Muscle of back (tissue), 11 donors: ENCODE results near the gene SIL1. TPM values are rescaled to one million over a fixed set of nuclear protein-coding genes. Genes with fewer than 3 reads are reported as not detected.
"Not testable (repeated sequence)": the region's sequence is repeated elsewhere in the genome, so short reads cannot be mapped to it uniquely, and the experiment has no call there.

Experiments
- DNase-seq, 3 donors: peaks; one replicate each; pipeline versions ENCODE4 v3.0.0 to v3.0.0-alpha.2; 2013
- polyA plus RNA-seq, 10 donors: library from polyadenylated mRNA; unstranded; fragments of 120-200 nt; gene quantifications; one replicate each; pipeline ENCODE4 v1.2.1, GENCODE V29; 2013; ENCODE audit not compliant: insufficient read length in 10 of 10

The SIL1 gene
- polyA plus RNA-seq, 10 donors: 21.2 to 33.5 (median 25.3) TPM

DNA sequence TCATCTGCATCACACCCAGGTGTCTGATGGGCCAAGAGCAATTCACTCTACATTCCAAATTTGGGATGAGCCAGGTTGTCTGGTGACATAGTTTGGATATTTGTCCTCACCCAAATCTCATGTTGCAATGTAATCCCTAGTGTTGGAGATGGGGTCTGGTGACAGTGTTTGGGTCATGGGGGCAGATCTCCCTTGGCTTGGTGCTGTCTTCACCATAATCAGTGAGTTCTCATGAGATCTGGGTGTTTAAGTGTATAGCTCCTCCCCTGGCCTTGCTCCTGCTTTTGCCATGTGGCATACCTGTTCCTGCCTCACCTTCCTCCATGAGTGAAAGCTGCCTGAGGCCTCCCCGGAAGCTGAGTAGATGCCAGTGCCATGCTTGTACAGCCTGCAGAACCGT is 7.4 kb upstream of the SIL1 start:
- no peak for DNase-seq

DNA sequence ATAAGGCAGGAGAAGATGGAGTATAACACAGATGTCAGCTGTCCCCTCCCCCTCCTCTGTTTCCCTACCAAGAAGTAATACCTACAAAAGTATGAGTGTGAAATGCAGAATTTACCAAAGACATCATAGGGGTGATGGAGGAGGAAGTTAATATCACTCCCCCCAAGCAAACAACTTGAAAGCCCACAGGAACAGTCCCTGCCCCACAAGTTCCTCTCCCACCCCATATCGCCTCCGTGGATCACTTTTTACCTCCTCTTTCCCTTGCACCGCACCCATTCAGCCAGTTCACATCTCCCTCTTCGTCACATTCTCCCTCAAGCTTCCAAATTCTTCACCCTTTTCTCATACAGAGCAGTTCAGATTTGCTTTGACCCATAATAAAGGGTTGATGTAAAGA is 7.0 kb upstream of the SIL1 start:
- no peak for DNase-seq

DNA sequence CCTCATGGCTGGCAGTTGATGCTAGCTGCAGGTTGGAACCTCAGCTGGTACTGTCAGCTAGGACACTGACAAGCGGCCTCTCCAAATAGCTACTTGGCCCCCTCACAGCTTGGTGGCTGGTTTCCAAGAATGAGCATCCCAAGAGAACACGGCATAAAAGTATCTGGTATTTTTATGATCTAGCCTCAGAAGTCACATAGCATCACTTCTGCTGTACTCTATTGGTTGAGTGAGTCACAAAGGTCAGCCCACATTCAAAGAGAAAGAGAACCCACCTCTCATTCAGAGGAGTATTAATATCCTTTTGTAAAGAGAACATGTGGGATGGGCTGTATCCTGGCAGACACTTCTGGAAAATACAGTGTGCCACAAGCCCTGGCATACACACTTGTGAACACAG is 6.0 kb upstream of the SIL1 start:
- DNase-seq: no peak

DNA sequence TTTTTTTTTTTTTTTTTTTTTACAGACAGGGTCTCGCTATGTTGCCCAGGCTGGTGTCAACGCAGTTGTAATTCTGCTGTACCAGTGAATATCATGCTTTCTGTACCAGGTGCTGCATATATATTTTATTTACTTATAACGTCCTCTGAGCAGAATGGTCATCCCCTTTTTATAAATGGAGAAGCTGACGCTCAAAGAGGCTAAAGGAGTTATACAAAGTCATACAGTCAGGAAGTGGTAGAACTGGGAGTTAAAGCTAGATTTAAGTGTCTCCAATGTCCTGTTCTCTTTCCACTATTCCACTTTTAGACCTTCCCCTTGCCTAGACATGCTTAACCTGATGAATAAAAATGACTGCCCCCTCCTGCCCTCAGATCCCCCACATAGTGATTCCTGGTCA is 1.2 kb upstream of the SIL1 start:
- DNase-seq: no peak

DNA sequence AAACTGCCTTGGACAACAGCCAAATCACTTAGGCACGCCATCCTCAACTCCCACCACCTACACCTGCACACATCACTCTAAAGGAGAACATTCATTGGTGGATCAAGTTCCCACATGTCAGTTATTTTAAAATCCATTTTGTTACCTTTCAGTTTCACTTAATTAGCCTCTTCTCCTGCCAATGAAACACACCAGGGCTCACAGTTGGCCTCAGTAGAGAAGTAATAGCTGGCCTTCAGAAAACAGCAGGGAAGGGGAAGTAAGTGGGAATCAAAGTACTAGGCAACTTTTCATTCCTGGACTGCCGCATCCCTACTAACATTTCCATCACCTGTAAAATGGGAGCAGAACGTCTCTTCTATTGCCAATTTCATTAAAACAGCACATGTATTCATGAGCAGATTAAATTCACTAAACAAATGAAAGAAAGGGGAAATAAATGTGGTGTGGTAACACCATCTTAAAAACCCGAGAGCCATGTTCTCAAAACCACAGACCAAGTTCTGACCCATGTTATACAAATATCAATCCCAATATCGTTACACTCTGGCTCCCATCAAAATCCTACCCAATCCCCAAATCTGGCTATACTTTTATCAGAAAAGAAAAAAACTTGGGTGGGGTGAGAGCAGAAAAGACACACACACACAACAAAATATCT is 1.7 kb downstream of the SIL1 start:
- no peak for DNase-seq

DNA sequence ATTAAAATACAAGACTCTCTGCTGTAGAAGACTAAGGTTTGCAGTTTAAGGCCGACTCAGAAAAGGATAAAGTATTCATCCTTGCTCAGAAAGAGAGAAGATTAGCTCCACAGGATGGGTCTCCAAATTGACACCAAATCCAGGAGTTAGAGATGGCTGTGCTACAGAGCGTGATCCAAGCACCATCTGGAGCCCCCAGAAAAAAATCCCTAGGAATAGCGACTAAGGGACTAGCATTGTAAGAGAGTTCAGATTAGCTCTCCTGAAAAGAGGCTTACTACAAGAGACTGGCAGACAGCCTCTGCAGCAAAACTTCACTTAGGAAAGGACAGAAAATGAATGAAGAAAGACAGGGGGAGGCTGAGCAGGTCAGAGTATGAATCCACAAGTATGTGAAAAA is 3.7 kb downstream of the SIL1 start:
- DNase-seq: no peak

DNA sequence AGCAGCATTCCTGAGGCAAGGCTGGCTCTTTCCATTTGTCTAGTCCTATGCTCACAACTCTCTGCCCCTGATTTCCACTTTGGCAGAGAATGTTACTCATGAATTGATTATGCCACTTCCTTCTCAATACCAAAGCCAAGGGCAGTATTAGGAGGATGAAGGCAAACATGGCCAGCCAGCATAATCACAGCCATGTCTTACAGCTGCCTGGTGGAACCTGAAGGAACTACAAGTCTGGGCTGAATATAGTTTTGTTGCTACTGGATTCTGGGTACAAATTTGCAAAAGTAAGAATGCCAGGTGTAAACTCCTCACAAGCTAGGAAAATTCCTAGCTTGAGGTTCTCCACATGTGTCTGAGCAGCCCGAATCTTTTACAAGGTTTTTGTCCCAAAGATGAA is 4.2 kb downstream of the SIL1 start:
- no peak for DNase-seq

DNA sequence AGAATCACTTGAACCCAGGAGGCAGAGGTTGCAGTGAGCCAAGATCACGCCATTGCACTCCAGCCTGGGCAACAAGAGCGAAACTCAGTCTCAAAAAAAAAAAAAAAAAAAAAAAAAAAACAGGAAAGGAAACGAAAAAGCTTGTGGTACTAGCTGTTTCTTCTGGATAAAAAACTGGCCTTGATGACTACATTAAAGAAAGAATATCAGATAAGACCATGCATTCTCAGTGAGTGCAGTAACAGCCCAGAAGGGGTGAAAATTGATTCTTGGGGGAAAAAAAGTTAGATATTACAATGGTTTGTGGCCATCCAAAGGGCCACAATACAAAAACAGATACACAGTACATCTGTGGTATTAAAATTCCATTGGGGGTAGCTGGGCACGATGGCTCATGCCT is 5.3 kb downstream of the SIL1 start:
- DNase-seq: not testable (repeated sequence)

DNA sequence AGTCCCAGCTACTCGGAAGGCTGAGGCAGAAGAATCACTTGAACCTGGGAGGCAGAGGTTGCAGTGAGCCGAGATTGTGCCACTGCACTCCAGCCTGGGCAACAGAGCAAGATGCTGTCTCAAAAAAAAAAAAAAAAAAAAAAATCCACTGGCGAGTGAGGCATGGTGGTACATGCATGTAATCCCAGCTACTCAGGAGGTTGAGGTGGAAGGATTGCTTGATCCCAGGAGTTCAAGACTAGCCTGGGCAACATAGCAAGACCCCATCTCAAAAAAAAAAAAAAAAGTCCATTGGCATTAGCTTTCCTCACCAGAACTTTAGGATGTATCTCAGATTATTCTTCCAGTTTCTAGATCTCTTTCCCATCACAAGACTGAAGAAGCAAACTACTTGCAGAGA is 6.2 kb downstream of the SIL1 start:
- DNase-seq: not testable (repeated sequence)

DNA sequence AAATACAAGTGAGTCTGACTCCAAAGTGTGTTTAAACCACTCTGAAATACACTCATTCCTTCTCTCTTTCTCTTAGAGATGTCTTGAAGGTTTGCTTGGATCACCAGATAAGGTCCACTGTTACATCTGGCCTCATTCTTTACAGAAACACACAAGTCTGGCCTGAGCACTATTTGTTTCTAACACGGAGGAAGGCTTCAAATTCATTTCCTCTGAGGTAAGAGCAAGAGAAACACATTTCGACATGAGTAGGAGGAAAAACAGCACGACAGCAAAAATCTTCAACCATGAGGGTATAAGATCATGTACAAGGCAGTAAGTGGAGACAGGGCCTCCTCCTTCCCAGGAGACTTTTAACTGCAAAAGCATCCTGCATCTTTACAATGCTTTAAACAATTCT is 8.0 kb downstream of the SIL1 start:
- DNase-seq: no peak

DNA sequence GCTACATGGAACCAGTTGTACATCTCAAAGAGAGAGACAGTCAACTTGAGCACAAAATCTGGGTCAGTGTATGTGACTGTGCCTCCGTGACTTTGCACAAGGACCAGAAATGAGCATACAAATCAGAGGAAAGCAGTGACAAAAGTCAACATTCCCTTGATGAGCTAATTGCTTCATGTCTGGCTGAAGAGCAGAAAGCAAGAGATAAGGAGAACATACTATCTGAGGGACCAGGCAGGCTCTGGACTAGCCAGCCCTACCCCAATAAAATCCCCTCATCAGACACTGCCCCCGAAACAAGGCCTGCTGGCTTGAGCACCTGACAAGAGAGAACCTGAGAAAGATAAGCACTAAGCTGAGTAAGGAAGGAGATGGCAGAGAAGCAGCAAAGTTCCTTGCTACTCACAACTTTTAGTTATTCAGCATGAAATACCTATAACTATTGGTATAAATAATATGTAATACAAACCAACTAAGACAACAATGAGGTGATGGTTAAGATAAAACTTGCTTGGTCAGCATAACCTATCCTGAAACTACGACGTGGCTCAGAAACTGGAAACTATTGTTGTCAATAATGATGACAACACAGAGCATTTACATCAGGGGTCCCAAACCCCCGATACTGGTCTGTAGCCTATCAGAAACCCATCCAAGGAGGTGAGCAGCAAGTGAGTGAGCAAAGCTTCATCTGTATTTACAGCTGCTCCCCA is 9.5 kb downstream of the SIL1 start:
- DNase-seq: no peak

DNA sequence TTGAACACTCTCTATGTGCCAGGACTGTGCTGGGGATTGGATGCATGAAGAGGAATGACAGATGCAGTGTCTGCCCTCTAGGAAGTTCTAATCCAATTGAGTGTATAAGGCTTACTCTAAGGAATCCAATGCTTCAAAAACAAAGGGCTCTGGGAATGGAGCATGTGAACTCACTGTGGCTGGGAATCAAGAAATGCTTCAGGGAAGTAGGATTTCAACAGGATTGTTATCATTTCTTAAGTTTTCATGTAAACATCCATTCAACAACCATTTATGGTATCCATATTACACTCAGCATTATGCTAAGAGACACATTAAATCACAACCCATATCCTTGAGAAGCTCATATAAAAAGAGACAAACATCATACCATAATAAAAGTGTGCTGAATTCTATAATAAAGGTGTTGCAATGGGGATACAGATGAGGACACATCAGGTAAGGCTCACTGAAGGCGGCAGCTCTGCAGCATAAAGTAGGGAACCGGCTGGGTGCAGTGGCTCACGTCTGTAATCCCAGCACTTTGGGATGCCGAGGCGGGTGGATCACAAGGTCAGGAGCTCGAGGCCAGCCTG is 11.3 kb downstream of the SIL1 start:
- DNase-seq: no peak

DNA sequence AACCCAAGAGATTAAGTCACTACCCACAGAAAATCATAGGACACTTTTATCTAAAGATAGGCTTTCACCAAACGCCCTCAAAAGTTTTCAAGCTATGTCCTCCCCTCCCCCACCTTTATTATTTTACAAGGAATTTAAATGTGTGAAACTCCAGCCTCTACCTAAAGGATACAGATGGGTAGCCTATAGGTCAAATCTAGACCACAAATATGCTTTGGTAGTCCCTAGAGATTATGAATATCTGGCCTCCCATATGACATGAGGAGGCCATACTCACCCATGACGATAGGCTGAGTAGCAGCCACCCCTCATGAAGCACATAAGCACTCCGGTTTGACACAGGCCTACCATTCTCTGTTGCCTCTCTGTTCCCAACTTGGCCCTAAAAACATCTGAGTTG is 11.9 kb downstream of the SIL1 start:
- DNase-seq: no peak

DNA sequence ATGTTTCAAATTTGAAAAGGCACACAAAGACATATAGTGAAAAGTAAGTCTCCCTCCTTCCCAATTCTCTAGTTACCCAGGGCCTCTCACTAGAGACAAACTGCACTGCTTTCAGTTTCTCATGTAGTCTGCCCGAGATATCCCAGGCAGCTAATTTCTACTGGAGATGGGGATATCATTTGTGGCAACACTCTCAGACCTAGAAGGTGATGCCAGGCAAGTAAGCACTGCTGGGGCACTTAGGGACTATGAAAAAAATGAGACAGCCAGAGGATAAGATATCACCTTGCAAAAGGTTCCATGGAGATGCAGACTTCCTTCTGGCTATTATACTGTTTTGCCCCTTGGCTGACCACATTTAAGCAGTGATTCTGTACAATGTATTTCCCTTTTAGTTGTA is 12.6 kb downstream of the SIL1 start:
- DNase-seq: no peak

DNA sequence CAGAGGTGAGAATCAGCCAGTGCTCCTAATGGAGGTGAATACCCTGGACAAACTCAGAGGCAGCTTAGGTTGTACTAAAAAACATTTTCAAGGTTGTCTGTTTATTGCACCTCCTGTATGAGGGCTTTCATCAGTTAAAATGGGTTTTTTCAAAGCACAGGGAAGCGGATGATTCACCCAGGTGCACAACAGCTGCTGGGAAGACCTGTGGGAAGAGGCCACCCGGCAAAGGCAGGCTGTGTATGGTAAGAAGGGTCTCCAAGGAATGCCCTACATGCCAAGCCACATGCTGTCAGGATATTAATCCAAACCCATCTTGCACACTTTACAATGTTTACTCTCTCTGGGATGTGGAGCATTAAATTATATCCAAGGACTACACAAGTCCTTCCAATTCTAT is 14.7 kb downstream of the SIL1 start:
- no peak for DNase-seq

DNA sequence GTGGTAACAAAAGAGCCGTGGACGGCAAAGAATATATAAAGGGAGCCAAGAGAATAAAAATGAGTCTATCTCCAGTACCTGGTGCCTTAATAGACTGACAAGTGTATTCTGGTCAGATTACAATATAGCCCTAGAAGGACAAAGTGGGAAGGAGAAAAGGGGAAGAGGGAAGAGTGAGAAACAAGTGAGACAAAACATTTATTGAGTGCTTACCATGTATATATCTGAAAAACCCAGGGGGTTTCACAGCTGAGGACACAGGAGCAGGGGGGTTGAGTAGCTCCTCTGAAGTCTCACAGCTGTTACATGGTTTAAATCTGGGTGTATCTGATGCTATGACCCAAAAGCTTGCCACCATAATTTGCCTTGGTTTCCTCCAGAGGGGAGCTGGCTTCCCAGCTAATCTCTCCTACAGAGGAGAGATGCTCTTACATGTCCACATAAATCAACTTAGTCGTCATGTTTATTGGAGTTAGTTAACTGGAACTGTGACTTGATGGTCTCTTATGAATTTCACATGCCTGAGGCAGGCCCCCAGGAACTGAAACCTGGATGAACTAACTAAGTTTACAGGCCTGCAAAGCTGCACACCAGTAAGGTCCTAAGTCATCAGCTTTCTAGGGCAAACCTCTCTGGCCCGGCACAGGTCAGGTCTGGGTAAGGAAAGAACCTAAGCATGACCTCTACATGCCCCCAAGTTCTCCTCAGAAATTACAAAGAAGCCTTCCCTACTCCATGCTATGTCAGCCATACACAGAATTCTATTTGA is 15.5 kb downstream of the SIL1 start:
- no peak for DNase-seq

DNA sequence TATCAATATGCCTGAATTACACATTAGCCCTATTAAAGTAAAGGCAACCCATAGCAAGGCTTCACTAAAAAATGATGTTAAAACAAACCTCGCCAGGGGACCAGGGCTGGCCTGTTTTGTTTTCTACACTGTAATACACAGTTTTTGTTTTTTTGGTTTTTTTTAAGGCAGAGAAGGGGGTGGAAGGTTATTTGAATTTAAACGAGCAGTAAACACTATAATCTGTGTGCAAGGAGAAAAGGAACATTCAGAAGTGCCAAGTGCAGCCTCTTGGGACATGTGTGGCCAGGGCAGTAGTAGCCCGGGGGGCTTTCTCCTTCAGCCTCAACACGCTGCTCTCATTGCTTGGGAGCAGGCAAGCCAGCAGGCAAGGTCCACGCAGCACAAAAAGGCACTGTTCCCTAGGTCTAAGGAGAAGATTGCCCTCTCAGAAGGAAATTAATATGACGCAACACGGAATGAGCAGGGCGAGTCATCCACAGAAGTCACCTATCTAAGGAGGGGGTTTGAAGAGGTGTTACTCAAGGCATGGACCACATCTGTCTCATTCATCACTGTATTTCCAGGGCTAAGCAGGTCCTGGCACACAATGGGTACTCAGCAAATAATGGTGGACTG is 16.2 kb downstream of the SIL1 start:
- DNase-seq: no peak

DNA sequence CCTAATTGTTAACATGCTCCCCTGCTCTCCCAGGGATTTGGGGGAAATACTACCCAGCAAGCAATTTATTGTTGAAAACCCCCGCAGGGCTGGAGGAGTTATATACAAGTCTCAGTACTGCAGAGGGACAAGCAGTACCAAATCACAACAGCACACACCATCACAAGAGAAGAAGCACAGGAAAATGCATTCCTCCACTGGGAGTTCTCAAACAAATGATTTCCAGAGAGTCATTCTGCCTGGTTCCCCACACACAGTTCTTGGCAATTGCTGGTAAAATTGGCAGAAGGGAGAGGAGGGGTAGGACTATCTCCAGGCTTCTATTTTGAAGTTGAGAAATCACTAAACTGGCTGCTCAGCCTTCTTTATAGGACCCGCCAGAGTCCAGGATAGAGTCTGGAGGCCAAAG is 16.8 kb downstream of the SIL1 start:
- no peak for DNase-seq

DNA sequence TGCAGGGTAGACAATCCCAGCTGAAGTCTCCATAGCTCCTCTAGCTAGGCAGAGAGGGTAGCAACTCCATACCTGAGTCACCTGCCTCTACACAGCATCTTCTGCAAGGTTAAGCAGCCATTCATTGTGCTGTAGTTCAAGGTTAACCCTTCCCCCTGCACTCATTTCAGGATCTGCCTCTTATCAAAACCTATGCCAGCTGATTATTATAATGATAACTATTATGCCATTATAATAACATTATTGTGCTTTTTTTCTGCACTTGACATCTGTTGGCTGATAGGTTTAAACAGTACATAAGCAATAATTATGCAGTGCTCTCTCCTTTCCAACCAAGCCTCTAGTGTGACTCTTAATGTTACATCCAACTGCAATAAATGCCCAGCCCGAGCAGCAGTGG is 17.3 kb downstream of the SIL1 start:
- DNase-seq: no peak

DNA sequence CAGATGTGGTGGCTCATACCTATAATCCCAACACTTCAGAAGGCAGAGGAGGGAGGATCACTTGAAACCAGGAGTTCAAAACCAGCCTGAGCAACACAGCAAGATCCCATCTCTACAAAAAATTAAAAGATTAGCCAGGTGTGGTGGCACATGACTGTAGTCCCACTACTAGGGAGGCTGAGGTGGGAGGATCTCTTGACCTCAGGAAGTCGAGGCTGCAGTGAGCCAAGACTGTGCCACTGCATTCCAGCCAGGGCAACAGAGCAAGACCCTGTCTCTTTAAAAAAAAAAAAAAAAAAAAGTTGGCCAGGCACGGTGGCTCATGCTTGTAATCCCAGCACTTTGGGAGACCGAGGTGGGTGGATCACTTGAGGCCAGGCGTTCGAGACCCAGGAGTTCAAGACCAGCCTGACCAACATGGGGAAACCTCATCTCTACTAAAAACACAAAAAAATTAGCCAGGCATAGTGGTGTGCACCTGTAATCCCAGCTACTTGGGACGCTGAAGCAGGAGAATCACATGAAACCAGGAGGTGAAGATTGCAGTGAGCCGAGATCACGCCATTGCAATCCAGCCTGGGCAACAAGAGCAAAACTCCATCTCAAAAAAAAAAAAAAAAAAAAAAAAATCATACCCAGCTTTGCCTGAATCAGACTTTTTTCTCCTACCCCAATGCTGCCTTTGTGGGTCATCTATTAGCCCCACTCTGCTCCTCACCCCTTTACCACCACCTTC is 18.2 kb downstream of the SIL1 start:
- DNase-seq: not testable (repeated sequence)

DNA sequence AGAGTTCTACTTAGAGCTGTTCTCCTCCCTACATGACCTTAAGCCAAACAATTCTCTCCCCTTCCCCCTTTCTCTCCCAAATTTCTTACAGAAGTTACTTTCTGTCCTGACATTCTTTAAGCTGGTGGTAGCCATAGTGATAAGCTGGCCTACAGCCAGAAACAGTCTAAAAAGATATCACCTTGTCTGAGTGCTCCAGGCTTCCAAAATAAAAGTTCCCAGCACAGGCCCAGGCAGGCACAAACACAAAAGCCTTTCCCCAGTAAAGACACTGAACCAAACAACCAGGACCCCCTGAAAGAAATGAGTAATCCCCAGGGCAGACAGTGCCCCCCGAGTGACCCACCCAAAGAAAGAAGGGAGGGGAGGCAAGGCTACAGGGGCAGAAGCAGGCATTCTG is 19.2 kb downstream of the SIL1 start:
- DNase-seq: peak in 1 of 3 donors; percentile 39

DNA sequence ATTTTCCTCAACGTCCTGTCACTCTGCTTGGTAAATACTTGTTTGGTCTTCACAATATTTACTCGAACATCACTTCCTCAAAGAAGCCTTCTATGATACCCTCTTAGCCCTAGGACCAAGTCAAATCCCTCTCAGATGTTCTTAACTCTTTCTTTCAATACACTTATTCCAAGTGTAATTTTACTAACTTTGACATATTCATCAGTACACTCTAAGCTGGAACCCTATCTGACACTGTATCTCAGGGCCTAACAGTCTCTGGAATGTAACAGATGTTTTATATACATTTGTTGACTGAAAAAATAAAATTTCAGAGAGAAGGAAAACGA is 19.6 kb downstream of the SIL1 start:
- DNase-seq: no peak
